Pancreas (tissue), 10 donors: ENCODE data around the gene CNTNAP5. TPM values are rescaled to one million over a fixed set of nuclear protein-coding genes. Genes with fewer than 3 reads are reported as not detected.
A peak's percentile ranks its signal among the peaks of the same experiment; 100 is the strongest.

ENCODE experiments used
- ATAC-seq, 4 donors: fragments of 200-7000 bp; cut with Tn5 transposase; one replicate each; pipeline versions ENCODE4 v1.8.0 to v1.9.1; 2020; ENCODE audit warnings: mild to moderate bottlenecking in 4 of 4, moderate library complexity in 4 of 4
- DNase-seq, 6 donors: peaks; one replicate each; pipeline ENCODE4 v3.0.0-alpha.2; 2020
- FAIRE-seq: peaks from 2 replicates; lab custom pipeline; 2012; peaks lifted over from hg19 to GRCh38; lab: Jason Lieb, UNC
- H3K27ac ChIP-seq, 4 donors: fragments of 200-600 bp; sonication (generic); 1 replicate in 3 of 4; 2 replicates in 1 of 4; pipeline versions ENCODE4 v1.5.0 to v1.8.0; 2020
- H3K27me3 ChIP-seq, 4 donors: fragments of 200-600 bp; one replicate each; pipeline ENCODE4 v1.8.0; 2021
- H3K36me3 ChIP-seq, 3 donors: fragments of 200-600 bp; sonication (generic) in 1 of 3; one replicate each; pipeline versions ENCODE4 v1.5.0 to v1.8.0; 2020 to 2021
- H3K4me1 ChIP-seq, 3 donors: fragments of 200-600 bp; one replicate each; pipeline ENCODE4 v1.8.0; 2021
- H3K4me3 ChIP-seq, 4 donors: fragments of 200-600 bp; sonication (generic) in 2 of 4; one replicate each; pipeline versions ENCODE4 v1.5.0 to v1.8.0; 2020 to 2021
- H3K9me3 ChIP-seq, 4 donors: fragments of 200-600 bp; one replicate each; pipeline ENCODE4 v1.8.0; 2021
- WGBS, 2 donors: extraction: QIAGEN DNeasy Blood & Tissue Kit; methylation state at CpG; one replicate each; pipeline ENCODE4 v1.1.7; 2013; 5-methylcytosine and 5-hydroxymethylcytosine counted together
- intact Hi-C, 3 donors: fragments of 100-400 bp; cut with DNase I; formaldehyde crosslinking; loops; one replicate each; pipeline versions ENCODE4 v1.11.1 to v1.14.2; 2022
- polyA plus RNA-seq, 2 donors: library from polyadenylated mRNA; stranded (reverse); fragments of 200-250 nt; gene quantifications; one replicate each; pipeline ENCODE4 v1.2.3, GENCODE V29; 2013
- total RNA-seq, 6 donors: library from RNA; stranded (reverse); fragmentation: NEBNext Ultra II Directional in 4 of 6; extraction: Animal tissue kit (Norgen Biotek cat#: 25700) in 4 of 6; gene quantifications; one replicate each; pipeline versions ENCODE4 v1.2.1 to v1.2.4, GENCODE V29; 2021 to 2023
- TF ChIP-seq, protein P1 (sequence below), 4 donors: fragments of 200-600 bp; sonication (generic) in 3 of 4; IDR thresholded peaks; one replicate each; pipeline versions ENCODE4 v1.5.0 to v1.8.0; 2021; ENCODE audit warnings: antibody characterized with exemption in 4 of 4
- donor health status: healthy with polysubstance abuse.
- donor health status: DM: no; HTN: no; CAD: no; lungs with moderate emphysema.
- donor health status: DM: no; HTN: no; CAD: no.
- donor health status: control.
- donor health status: control.
- donor health status: Bipolar disorder and iron deficiency.
- donor health status: DM: yes; HTN: yes; CAD: no.
- donor health status: DM: no; HTN: no; CAD: no.
- donor health status: DM: no; HTN: no; CAD: no.
- donor health status: DM: yes; HTN: yes; CAD: no.

CNTNAP5 gene
- total and polyA plus RNA-seq, 8 donors, result 0.05 to 0.43 (median 0.12) TPM

- TF ChIP-seq, protein P1, sequence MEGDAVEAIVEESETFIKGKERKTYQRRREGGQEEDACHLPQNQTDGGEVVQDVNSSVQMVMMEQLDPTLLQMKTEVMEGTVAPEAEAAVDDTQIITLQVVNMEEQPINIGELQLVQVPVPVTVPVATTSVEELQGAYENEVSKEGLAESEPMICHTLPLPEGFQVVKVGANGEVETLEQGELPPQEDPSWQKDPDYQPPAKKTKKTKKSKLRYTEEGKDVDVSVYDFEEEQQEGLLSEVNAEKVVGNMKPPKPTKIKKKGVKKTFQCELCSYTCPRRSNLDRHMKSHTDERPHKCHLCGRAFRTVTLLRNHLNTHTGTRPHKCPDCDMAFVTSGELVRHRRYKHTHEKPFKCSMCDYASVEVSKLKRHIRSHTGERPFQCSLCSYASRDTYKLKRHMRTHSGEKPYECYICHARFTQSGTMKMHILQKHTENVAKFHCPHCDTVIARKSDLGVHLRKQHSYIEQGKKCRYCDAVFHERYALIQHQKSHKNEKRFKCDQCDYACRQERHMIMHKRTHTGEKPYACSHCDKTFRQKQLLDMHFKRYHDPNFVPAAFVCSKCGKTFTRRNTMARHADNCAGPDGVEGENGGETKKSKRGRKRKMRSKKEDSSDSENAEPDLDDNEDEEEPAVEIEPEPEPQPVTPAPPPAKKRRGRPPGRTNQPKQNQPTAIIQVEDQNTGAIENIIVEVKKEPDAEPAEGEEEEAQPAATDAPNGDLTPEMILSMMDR (IDR thresholded peaks at IDR 0.05), result no peak
- no peak overlapping the region for H3K27ac ChIP-seq
- intact Hi-C loops, result no loop called here
- ATAC-seq, result no peak
- no peak for FAIRE-seq
- WGBS, 2 donors, result 38 to 43% methylated on average over 1 of the region's 1 CpG
- H3K36me3 ChIP-seq, result no peaks in the 10 kb centered on the region
- no peak for DNase-seq
- H3K9me3 ChIP-seq, result no peaks in the 10 kb centered on the region
- no peaks in the 10 kb centered on the region for H3K27me3 ChIP-seq
- H3K4me1 ChIP-seq, result no peaks in the 10 kb centered on the region
- H3K4me3 ChIP-seq, result no peak overlapping the region
Observed at GRCh38 chr2:124639524-124639923, 614.4 kb downstream of the CNTNAP5 start.

DNA sequence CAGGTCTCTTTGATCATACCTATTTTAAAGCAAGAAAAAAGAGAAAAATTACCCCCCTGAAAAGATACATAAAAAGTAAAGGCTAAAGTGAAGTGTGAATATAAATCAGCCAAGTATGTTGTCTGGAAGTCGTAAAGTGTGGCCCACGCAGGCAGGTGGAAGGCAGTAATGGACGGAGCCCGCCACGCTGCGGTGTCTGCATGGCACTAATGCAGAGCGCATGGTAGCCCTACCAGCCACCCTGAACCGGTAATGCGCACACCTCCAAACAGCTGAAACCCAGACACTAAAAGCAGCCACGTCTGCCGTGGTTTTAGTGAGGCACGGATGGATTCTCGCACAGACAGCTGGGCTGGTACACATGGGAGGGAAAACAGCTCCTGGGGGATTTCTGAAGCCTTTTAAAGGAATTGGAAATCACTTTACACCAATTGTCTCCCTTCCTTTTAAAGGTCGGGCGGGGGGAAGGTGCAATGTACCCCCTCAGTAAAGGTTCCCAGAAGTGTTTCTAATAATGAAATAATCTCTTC is 615.2 kb downstream of the CNTNAP5 start:
- WGBS, 2 donors, result 82 to 86% methylated on average over 15 of the region's 15 CpGs

GRCh38 chr2:124646166-124646815 is 621.2 kb downstream of the CNTNAP5 start:
- no peaks in the 10 kb centered on the region for H3K4me1 ChIP-seq
- ATAC-seq (no peak), FAIRE-seq (no peak), DNase-seq (no peak)
- H3K36me3 ChIP-seq, result no peaks in the 10 kb centered on the region
- TF ChIP-seq, protein P1 (IDR thresholded peaks at IDR 0.05), result no peak
- no peaks in the 10 kb centered on the region for H3K27me3 ChIP-seq
- no peak overlapping the region for H3K27ac ChIP-seq
- intact Hi-C loops, result no loop called here
- H3K4me3 ChIP-seq, result no peak overlapping the region
- no peaks in the 10 kb centered on the region for H3K9me3 ChIP-seq
- 61 to 69% methylated on average over 4 of the region's 4 CpGs for WGBS, 2 donors

More for the DNA sequence above, 615.2 kb downstream of the CNTNAP5 start:
- Histone ChIP-seq H3K4me3 (no peak overlapping the region), H3K27me3 (no peaks in the 10 kb centered on the region), H3K27ac (no peak overlapping the region), H3K9me3 (no peaks in the 10 kb centered on the region), H3K36me3 (no peaks in the 10 kb centered on the region), H3K4me1 (no peaks in the 10 kb centered on the region)
- ATAC-seq, result no peak
- TF ChIP-seq, protein P1 (IDR thresholded peaks at IDR 0.05), result no peak
- FAIRE-seq, result no peak
- intact Hi-C loops, result no loop called here
- DNase-seq, result no peak

- no peak for FAIRE-seq
Observed at GRCh38 chr2:124647245-124647644, 622.2 kb downstream of the CNTNAP5 start.

More at GRCh38 chr2:124647245-124647644, 622.2 kb downstream of the CNTNAP5 start:
- H3K27me3 ChIP-seq, result no peaks in the 10 kb centered on the region
- ATAC-seq, result peak in 2 of 4 donors; percentile 17 to 31
- TF ChIP-seq, protein P1 (IDR thresholded peaks at IDR 0.05), result no peak
- H3K27ac ChIP-seq, result no peak overlapping the region
- DNase-seq, result no peak
- no peaks in the 10 kb centered on the region for H3K4me1 ChIP-seq
- WGBS, 2 donors, result 47 to 55% methylated on average over 3 of the region's 3 CpGs
- no peaks in the 10 kb centered on the region for H3K9me3 ChIP-seq
- intact Hi-C loops, result no loop called here
- H3K36me3 ChIP-seq, result no peaks in the 10 kb centered on the region
- no peak overlapping the region for H3K4me3 ChIP-seq
